ENCODE data around the gene ZNF664.

The ZNF664 gene

DNA sequence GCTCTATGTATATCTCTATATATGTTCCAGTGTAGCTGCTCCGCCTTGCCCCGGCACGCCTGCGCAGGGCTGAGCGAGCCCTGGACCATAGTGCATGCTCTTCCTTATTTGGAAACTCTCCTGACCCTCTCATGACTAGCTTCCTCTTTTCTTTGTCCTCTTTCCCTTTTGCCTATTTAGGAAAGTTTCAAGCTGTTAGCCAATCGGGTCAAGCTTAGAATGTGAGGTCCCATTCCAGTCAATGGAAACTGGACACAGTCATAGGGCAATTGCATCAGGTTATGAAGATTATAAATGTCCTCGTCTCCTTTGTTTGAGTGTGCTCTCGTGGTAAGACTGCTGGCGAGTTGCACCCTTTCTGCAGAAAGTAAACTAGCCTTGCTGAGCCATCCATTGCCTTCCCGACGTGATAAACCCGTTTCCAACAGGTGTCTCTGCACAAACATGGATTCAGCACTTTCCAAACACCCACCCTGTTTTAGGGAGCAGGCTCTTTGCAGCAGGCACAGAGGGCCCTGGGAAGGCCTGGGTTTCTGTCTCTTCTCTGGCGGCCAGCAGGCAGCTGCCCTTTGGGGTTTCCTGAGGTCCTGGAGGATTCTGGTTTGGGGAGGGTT, 31.3 kb upstream of the ZNF664 start:
- DNase-seq (ENCODE audit: low read depth), result no peak
- H3K4me3 ChIP-seq (ENCODE audit: low read depth, low read length), result no peak overlapping the region
- TF ChIP-seq, protein P1, sequence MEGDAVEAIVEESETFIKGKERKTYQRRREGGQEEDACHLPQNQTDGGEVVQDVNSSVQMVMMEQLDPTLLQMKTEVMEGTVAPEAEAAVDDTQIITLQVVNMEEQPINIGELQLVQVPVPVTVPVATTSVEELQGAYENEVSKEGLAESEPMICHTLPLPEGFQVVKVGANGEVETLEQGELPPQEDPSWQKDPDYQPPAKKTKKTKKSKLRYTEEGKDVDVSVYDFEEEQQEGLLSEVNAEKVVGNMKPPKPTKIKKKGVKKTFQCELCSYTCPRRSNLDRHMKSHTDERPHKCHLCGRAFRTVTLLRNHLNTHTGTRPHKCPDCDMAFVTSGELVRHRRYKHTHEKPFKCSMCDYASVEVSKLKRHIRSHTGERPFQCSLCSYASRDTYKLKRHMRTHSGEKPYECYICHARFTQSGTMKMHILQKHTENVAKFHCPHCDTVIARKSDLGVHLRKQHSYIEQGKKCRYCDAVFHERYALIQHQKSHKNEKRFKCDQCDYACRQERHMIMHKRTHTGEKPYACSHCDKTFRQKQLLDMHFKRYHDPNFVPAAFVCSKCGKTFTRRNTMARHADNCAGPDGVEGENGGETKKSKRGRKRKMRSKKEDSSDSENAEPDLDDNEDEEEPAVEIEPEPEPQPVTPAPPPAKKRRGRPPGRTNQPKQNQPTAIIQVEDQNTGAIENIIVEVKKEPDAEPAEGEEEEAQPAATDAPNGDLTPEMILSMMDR (IDR thresholded peaks at IDR 0.05; ENCODE audit: control insufficient read depth, extremely low read depth, insufficient read depth), result no peak

DNA sequence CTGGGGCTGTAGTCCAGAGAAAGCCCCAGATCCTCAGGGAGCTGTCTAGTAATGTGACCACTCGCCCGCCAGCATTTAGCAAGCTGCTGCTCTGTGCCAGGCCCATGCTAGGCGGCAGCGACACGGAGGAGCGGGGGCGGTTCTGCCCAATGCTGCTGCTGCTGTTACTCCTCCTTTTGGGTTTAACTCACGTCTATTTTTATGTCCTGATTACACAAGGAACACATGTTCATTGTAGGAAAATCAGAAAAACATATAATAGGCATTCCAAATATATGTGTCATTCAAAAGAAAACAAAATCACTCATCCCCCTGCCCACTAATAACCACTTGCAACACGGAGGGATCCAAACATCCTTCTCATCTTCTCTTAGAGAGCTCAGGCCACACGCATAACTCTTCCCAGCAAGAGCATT, 30.8 kb upstream of the ZNF664 start:
- TF ChIP-seq, protein P1 (IDR thresholded peaks at IDR 0.05; ENCODE audit: control insufficient read depth, extremely low read depth, insufficient read depth), result no peak
- no peak overlapping the region for H3K4me3 ChIP-seq (ENCODE audit: low read depth, low read length)
- no peak for DNase-seq (ENCODE audit: low read depth)

DNA sequence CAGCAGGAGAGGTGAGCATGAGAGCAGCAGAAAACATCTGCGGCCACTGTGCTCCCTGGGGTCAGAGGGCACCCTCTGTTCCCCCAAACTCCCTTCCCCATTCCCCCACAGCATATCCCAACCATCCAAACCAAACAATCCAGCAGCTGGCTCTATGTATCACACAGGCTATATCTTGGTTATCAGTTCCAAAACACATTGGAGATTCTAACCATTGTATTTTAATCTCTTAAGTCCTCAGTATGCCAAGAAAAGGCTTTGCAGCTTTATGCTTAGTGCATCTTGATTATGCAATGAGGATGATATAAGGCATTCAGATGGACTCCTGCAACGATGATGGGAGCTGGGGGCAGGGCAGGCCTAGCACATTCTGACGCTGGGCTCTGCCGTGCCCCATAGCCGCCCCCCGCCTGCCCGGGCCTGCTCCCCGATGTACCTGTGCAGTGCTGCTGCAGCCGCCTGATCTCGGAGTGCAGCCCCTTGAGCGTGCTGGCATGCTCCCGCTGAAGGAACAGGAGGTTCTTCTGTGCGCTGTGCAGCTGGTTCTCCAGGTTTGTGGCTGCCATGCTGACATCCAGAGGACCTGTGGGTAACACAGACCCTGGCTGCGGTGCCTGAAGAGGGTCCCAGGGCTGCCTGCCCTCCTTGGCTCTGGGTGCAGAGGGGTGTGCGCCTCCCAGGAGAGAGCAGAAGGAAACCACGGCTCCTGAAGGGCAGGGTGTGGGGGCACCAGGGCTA, 29.9 kb upstream of the ZNF664 start:
- TF ChIP-seq, protein P1 (IDR thresholded peaks at IDR 0.05; ENCODE audit: control insufficient read depth, extremely low read depth, insufficient read depth), result no peak
- no peak for DNase-seq (ENCODE audit: low read depth)
- H3K4me3 ChIP-seq (ENCODE audit: low read depth, low read length), result no peak overlapping the region

DNA sequence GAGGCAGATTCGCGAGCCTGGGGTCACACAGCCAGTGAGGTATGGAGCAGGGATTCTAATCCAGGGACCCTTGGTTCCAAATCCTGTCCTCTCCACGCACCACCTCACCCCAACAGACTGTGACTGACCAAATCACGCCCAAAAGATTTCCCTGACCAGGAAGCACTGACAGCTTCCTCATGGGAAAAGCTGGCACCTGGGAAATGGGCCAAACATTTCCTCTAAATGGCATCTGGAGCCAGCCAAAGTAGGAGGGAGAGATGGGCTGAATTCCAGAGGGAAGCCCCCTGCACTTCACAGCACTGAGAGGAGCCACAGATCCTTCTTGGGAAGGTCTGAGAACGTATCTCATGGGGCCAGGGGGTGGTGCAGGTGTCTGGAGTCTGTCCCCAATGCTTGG, 29.2 kb upstream of the ZNF664 start:
- H3K4me3 ChIP-seq (ENCODE audit: low read depth, low read length), result no peak overlapping the region
- TF ChIP-seq, protein P1 (IDR thresholded peaks at IDR 0.05; ENCODE audit: control insufficient read depth, extremely low read depth, insufficient read depth), result no peak
- DNase-seq (ENCODE audit: low read depth), result no peak

DNA sequence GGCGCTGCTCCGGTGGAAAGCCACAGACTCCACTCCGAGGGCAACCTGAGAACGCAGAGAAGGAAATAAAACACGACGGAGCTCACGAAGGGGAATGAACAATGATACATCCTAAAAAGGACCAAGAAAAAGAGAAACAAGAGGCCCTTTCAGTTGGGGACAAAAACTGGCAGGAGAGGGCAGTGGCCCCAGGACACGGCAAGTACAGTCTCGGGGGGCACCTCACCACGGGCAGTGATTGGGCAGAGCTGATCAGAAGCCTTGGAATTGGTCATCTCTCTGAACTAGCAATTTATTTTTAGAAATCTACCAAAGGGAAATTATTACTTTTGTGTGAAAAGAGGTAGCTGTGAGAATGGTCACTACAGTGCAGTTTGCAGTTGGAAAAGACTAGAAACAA, 28.3 kb upstream of the ZNF664 start:
- TF ChIP-seq, protein P1 (IDR thresholded peaks at IDR 0.05; ENCODE audit: control insufficient read depth, extremely low read depth, insufficient read depth), result no peak
- DNase-seq (ENCODE audit: low read depth), result no peak
- no peak overlapping the region for H3K4me3 ChIP-seq (ENCODE audit: low read depth, low read length)

DNA sequence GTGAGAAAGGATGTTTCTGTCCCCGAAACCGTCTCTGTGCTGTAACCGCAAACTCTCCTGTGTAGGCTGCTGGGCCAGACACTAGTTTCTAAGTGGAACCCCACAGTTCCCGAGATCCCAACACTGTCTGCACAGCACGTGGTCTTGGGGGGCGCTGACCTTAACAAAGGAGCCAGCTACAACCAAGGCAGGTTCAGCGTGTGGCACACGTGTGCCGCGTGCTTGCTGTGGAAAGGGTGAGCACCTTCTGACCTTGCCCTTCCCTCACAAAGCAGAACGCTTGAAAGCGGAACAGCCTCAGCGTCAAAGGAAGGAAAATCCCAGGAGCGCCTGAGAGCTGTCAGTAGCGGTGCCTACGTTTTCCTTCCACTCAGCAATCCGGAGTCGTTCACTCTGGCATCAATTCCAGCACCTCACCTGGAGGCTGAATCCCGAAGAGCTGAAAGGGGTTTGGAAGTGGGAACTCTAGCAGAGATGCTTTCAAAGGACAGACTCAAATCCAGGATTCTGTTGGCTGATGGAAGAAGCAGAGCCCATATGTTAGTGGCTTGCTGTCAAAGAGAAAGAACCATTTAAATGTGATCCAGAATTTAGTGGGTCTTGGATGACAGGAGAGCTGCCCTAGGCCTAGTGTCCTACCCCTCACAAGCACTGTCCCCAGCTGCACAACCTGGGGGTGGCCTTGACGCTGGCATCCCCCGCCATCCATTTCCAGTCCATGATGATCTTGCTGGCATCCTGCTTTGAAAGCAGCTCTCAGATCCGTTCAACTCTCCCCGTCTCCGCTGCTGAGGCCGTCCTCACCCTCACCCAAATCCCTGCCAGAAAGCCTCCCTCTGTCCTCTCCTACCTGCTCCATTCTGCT, 27.5 kb upstream of the ZNF664 start:
- no peak overlapping the region for H3K4me3 ChIP-seq (ENCODE audit: low read depth, low read length)
- TF ChIP-seq, protein P1 (IDR thresholded peaks at IDR 0.05; ENCODE audit: control insufficient read depth, extremely low read depth, insufficient read depth), result no peak
- no peak for DNase-seq (ENCODE audit: low read depth)

All from LNCaP clone FGC (cell line).